ENCODE results near the gene KRTAP10-3.

- TF ChIP-seq TAF1 (IDR thresholded peaks at IDR 0.05; ENCODE audit: borderline replicate concordance, low read depth, low read length) (no peak), CTCF (IDR thresholded peaks at IDR 0.05) (no peak), JUND (IDR thresholded peaks at IDR 0.05) (no peak)
Measured at GRCh38 chr21:44603911-44604310, 45.3 kb upstream of the KRTAP10-3 start.

Data from SK-N-SH (cell line).